ENCODE data around the gene CLCF1.
A peak's percentile ranks its signal among the peaks of the same experiment; 100 is the strongest.

CLCF1 gene

DNA sequence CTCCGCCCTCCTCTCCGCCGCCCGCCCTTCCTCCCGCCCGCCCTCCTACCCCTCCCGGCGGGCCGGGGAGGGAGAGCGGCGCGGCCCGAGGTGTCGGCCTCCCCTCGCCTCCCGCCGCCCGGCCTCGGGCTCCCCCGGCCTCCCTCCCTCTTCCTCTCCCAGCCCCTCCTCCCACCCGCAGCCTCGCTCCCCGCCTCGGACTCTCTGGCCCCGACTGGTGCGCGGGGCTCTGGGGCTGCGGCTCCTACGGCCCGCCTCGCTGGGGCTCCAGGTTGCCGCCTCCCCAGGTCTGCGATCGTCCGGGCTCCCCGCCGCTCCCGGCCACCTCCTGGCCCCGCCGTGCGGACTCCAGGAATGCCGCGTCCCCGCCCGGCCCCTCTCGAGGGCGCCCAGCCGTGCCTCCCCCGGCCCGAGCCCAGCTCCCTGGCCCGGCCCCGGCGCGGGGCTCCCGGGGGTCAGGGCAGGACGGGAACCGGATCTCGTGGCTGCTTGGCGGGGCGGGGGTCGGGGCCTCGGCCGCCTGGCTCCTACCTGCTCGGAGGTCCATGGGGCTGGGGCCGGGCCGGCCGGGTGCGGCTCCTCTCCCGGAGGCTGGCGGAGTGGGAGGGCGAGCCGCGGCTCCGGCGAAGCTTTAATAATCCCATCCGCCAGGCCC is at the start of gene CLCF1:
Gene CLCF1 (minus strand): TSS at position 606 of the 655 bp plus-strand sequence. CDS start 59 bp downstream, at position 547.
- no peak for DNase-seq (ENCODE audit: low read depth in 1 of 2, low spot score in 1 of 2)

GRCh38 chr11:67422891-67423290 is 49.5 kb upstream of the CLCF1 start:
- DNase-seq (ENCODE audit: low read depth in 1 of 2, low spot score in 1 of 2): no peak

GRCh38 chr11:67421430-67422031 is 48.1 kb upstream of the CLCF1 start:
- no peak for DNase-seq (ENCODE audit: low read depth in 1 of 2, low spot score in 1 of 2)

DNA sequence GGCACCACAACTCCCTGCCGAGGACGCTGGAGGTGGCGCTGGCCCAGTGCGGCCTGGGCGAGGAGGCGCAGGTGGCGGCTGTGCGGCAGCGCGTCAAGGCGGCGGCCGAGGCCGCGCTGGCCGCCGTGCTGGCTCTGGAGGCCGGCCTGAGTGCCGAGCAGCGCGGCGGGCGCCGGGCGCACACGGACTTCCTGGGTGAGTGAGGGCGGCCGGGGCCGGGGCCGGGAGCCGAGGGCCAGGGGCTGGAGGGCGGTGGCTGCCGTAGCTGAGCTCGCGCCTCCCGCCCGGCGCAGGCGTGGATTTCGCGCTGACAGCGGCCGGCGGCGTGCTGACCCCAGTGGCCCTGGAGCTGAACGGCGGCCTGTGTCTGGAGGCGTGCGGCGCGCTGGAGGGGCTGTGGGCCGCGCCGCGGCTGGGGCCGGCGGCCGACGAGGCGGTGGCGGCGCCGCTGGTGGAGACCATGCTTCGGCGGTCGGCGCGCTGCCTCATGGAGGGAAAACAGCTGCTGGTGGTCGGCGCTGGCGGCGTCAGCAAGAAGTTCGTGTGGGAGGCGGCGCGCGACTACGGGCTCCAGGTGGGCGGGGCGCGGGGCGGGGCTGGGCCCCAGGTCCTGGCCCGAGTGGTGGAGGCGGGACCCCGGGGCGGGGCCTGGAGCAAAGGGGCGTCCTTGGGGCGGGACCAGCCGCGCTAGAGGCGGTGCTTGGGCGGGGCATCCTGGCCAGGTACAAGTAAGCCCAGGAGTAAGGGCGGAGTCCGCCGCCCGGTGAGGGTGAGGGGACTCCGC is 47.4 kb upstream of the CLCF1 start:
- DNase-seq (ENCODE audit: low read depth in 1 of 2, low spot score in 1 of 2): peak; percentile 99 to 100

DNA sequence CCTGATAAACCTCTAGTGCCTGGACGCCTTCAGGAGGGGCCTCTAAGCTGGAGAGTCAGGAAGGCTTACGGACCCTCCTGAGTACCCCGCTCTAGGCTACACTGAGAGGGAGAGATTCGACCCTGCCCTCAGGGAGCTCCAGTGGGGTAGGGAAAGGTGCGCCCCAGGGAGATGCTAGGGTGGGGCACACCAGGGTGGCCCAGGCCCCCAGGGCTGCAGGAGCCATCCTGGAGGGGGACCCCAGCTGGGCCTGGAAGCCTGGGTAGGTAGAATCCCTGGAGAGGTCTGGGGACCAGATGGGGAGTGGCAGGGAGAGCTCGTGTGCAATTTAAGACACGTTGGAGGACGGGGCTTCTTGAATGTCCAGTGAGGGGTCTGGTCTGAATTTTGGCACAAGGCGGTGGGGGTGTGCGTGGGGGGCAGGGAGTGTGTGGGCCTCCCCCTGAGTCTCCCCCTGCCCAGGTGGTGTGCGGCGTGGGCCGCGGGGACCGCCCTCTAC is 46.8 kb upstream of the CLCF1 start:
- no peak for DNase-seq (ENCODE audit: low read depth in 1 of 2, low spot score in 1 of 2)

DNA sequence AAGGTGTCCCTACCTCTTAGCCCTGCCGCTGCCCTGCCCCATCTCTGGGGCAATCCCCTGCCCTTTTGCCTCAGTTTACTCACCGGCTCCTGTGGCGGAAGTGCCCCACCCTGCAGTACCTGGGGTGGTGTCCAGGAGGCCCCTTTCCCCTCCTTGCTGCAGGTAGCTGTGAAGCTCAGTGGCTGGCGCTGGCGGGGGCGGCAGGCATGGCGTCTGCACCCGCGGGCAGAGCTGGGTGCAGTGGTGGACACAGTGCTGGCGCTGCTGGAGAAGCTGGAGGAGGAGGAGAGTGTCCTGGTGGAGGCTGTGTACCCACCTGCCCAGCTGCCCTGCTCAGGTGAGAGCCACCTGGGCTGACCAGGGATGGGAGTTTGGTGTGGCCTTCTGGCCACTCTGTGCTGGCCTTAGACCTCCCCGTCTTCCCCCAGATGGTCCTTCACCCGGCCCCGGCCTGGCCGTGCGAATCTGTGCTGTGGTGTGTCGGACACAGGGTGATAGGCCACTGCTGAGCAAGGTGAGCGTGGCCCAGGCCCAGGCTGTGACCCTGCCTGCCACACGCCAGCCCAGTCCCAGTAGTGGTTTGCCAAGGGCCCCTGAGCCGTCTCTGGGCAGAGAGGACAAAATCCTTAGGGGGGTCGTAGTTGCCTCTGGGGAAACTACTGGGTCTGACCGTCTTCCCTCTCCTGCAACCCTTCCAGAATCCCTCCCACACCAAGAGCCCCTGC is 46.1 kb upstream of the CLCF1 start:
- no peak for DNase-seq (ENCODE audit: low read depth in 1 of 2, low spot score in 1 of 2)

- no peak for DNase-seq (ENCODE audit: low read depth in 1 of 2, low spot score in 1 of 2)
Measured at GRCh38 chr11:67418476-67419281, 45.3 kb upstream of the CLCF1 start.

DNA sequence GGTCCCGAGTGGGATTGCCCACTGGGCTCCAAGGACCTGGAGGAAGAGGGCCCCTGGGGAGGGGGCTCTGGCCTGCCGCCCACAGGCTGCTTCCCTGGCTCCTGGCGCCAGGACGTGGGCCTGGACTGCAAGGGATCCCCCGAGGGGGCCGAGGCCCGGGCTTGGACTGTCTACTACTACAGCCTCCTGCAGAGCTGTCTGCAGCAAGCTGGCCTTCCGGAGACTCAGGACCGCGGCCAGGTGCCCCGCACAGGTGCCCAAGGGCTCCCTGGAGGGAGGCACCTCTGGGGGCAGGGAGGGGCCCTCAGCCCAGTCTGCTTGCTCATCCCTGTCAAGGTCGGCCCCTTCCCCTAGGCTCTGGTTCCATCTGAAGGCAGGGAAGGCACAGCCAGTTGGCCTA is 44.0 kb upstream of the CLCF1 start:
- DNase-seq (ENCODE audit: low read depth in 1 of 2, low spot score in 1 of 2): no peak

DNA sequence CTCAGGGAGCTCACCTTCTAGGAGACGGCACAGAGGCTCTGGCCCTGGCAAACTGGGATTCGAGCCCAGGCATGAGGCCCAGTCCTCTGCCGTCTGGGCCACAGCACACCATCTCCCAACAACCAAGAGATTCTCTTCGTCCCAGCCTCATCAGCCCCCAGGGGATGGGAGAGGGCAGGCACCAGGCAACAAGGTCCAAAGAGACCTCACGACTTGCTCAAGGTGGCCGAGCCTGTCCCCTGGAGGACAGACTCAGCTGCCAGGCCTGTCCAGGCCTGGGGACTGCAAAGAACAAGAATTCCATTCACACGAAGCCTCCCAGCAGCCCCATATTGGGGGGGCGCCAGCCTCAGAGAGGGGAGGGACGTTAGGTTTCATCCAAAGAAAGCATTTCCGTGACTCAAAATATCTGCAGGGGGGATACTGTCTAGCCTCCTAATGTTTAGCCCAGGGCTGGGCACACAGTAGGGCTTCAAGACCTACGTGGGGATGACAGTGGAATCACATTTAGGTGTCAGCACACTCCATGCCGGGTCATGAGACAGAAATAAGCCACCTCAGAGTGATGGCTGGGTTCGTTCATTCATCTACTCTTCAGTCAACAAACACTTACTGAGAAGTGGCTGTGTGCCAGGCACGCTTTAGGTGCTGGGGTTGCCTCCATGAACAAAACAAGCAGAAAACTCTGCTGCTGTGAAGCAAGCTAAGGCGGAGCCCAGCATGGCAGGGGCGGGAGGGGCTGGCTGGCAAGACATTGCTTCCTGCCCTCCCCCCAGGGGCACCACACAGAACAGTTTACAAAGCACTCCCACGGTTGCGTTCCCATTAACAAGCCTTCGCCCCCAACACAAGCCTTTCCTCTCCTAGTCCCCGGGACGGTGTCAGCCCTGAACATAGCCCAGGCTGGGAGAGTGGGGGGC is 43.3 kb upstream of the CLCF1 start:
- DNase-seq (ENCODE audit: low read depth in 1 of 2, low spot score in 1 of 2): peak in 1 of 2 donors; percentile 74

GRCh38 chr11:67415501-67416304 is 42.3 kb upstream of the CLCF1 start, which contains the start of gene CARNS1:
Gene CARNS1, plus strand, starts transcription at chr11:67415678. Its CDS starts 522 bp downstream, at chr11:67416200.
- no peak for DNase-seq (ENCODE audit: low read depth in 1 of 2, low spot score in 1 of 2)

GRCh38 chr11:67413266-67413849 is 40.0 kb upstream of the CLCF1 start:
- no peak for DNase-seq (ENCODE audit: low read depth in 1 of 2, low spot score in 1 of 2)

DNA sequence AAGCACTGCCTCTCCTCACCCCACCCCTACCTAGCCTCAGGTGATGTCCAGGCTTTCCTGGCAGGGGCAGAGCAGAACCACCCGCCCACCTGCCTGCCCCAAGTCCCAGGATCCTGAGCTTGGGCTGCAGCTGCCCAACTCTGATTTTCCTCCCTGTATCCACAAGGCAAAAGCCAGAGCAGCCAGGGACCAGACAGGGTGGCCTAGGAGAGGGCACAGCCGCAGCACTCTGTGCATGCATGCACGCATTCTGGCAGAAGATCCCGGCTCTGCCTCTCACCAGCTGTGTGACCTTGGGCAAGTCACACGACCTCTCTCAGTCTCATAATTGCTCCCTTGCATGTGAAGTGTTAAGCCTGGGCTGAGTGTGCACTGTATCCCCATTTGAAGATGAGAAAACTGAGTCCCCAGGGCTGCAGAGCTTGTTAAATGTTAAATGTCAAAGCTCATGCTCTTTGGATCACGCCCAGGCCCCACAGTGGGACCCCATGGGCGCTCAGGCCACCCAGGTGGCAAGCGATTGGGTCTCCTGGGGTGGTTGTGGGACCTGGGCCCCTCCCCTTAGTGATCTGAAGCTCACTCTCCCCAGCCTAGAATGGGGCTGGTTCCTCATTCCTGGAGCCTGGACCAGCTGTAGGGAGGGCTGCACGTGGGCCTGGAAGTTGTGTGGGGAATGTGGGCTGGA is 39.2 kb upstream of the CLCF1 start:
- DNase-seq (ENCODE audit: low read depth in 1 of 2, low spot score in 1 of 2): no peak

GRCh38 chr11:67411785-67412152 is 38.4 kb upstream of the CLCF1 start:
- DNase-seq (ENCODE audit: low read depth in 1 of 2, low spot score in 1 of 2): no peak

DNA sequence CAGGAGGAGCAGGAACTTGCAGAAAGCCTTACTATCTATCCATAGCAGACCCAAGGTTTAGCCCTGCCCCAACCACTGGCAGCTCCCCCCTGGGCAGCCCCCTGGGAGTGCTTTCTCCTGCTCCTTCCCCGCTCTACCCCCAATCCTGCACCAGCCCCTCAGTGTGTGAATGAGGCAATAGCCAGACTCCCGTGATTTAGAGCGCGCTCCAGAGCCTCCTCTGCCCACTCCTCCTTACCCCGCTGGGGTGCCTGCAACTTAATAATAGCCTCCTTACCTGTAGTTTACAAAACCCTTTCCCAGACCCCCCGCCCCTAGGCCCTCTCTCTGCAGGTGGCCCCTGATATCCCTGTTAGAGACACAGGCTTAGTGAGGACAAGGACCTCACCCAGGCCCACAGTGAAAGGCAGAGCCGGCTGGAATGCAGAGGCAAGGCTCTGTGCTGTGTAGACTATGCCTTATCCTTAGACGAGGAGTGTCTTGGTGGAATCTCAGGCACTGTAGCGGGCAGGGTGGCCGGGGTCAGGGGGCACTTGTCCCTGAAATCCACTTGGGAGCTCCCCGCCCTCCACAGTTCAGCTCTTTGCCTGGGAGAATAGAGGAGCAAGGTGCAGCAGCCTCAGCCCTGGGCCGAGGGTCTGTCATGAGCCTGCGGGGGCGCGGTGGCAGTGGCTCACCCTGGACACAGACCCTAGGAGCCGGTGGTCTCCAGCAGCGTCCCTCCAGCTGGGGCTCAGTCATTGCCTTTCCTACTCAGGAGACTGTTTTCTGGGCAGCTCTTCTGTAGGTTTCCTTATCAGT is 37.8 kb upstream of the CLCF1 start:
- DNase-seq (ENCODE audit: low read depth in 1 of 2, low spot score in 1 of 2): no peak

DNA sequence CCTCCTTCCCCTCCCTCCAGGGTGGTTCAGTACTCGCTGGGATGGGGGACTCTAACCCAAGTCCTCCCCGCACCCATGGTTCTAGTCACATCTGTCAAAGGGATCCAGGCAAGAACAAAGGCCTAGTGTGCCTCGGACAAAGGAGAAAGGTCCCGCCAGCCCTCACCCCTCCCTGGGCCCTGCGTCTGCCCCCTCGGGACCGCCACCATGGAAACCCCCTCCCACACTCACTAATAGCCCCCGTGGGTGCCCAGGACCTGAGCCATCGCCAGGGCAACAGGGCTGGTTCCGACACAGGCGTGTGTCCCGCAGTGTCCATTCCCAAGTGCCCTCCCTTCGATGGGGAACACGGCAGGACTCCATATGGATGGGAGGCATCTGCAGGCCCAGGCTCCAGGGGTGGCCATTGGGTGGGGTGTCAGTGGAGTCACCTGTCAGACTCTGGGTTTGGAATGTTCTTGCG is 37.0 kb upstream of the CLCF1 start:
- DNase-seq (ENCODE audit: low read depth in 1 of 2, low spot score in 1 of 2): no peak

GRCh38 chr11:67409781-67410368 is 36.5 kb upstream of the CLCF1 start:
- DNase-seq (ENCODE audit: low read depth in 1 of 2, low spot score in 1 of 2): no peak
